Loucy (cell line): ENCODE measurements around the gene TNFRSF25.
"Not testable (repeated sequence)": the region's sequence is repeated elsewhere in the genome, so short reads cannot be mapped to it uniquely, and the experiment has no call there.

ENCODE experiments used
- H2AFZ ChIP-seq: fragments of 200-600 bp; sonication (generic); 2 replicates; pipeline ENCODE4 v1.6.0; 2016; ENCODE audit warnings: antibody characterized with exemption, mild to moderate bottlenecking, low read length, moderate library complexity
- H3F3A ChIP-seq: fragments of 200-600 bp; 2 replicates; pipeline ENCODE4 v1.6.0; 2016; ENCODE audit warnings: antibody characterized with exemption, low read depth, mild to moderate bottlenecking
- H3K27me3 ChIP-seq: fragments of 200-600 bp; sonication (generic); 2 replicates; pipeline ENCODE4 v1.6.1; 2014; ENCODE audit warnings: low read length, mild to moderate bottlenecking; ENCODE audit not compliant: insufficient read depth, poor library complexity, severe bottlenecking
- H3K36me3 ChIP-seq: fragments of 200-600 bp; sonication (generic); 2 replicates; pipeline ENCODE4 v1.6.1; 2016; ENCODE audit warnings: low read length; ENCODE audit not compliant: insufficient read depth
- H3K4me1 ChIP-seq: fragments of 200-600 bp; sonication (generic); 2 replicates; pipeline ENCODE4 v1.5.1; 2014; ENCODE audit warnings: low read length, mild to moderate bottlenecking; ENCODE audit not compliant: insufficient read depth, poor library complexity, severe bottlenecking
- H3K4me2 ChIP-seq: fragments of 200-600 bp; sonication (generic); 2 replicates; pipeline ENCODE4 v1.6.0; 2014; ENCODE audit warnings: antibody characterized with exemption, low read length, low read depth, mild to moderate bottlenecking; ENCODE audit not compliant: poor library complexity, severe bottlenecking
- H3K4me3 ChIP-seq: fragments of 200-600 bp; sonication (generic); 2 replicates; pipeline ENCODE4 v1.5.1; 2014; ENCODE audit warnings: low read length, mild to moderate bottlenecking, mixed read lengths; ENCODE audit not compliant: poor library complexity, severe bottlenecking
- H3K79me2 ChIP-seq: fragments of 200-600 bp; sonication (generic); 2 replicates; pipeline ENCODE4 v1.6.1; 2014; ENCODE audit warnings: low read length; ENCODE audit not compliant: insufficient read depth
- H3K9ac ChIP-seq: fragments of 200-600 bp; sonication (generic); 2 replicates; pipeline ENCODE4 v1.6.0; 2014; ENCODE audit warnings: mild to moderate bottlenecking, low read depth, low read length, moderate library complexity; ENCODE audit not compliant: poor library complexity, severe bottlenecking
- H3K9me2 ChIP-seq: fragments of 200-600 bp; sonication (generic); replicated peaks from 2 replicates; pipeline ENCODE4 v1.6.1; 2016; ENCODE audit warnings: low read depth, low read length, mixed read lengths
- H3K9me3 ChIP-seq: fragments of 200-600 bp; sonication (generic); 2 replicates; pipeline ENCODE4 v1.6.1; 2014; ENCODE audit warnings: mild to moderate bottlenecking, antibody characterized with exemption, low read length, low read depth; ENCODE audit not compliant: insufficient read depth
- H4K20me1 ChIP-seq: fragments of 200-600 bp; sonication (generic); 2 replicates; pipeline ENCODE4 v1.6.0; 2014; ENCODE audit warnings: antibody characterized with exemption, low read length, mild to moderate bottlenecking; ENCODE audit not compliant: insufficient read depth, poor library complexity, severe bottlenecking
- CTCF ChIP-seq: fragments of 200-600 bp; sonication (generic); conservative IDR thresholded peaks from 2 replicates; pipeline ENCODE4 v1.5.1; 2014; ENCODE audit warnings: mild to moderate bottlenecking, antibody characterized with exemption, low read length
- EZH2phosphoT487 ChIP-seq: fragments of 200-600 bp; IDR thresholded peaks from 2 replicates; pipeline ENCODE4 v1.6.1; 2018; ENCODE audit warnings: antibody characterized with exemption, mild to moderate bottlenecking, moderate library complexity, borderline replicate concordance

Gene TNFRSF25

DNA sequence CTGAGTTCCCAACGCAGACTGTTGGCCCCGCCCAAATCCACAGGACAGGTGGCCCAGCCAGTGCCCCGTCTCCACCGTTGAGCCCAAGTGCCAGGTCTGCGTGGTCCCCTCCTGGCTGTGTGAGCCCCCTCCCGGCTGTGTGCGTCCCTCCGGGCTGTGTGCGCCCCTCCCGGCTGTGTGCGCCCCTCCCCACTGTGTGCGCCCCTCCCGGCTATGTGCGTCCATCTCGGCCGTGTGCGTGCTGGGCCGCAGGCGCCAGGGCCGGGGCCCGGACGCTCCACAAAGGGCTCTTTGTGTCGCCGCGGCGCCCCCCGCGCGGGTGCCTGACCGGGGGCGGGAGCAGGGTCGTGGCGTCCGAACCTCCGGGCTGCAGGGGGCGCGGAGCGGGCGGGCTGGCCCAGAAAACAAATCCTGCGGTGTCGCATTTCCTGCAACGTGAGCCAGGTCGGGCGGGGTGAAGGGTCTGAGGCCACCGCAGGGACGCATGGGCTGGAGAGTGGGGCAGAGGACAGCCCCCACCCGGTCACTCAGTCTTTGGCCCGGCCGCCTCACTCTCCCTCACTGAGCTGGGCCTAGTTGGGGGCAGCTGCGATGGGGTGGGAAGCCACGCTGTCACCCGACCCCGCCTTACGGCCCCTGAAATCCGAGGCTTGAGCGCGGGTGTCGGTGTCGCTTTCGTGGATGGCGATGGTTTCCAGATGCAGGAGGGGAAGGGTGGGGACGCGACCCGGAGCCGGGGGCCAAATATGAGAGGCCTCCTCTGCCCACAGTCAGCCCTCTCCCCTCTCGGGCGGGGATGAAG, 18.8 kb downstream of the TNFRSF25 start:
- peak overlapping the region; percentile 72 for H3K4me3 ChIP-seq
- H3F3A ChIP-seq = no peaks in the 10 kb centered on the region
- H3K9me3 ChIP-seq = no peaks in the 10 kb centered on the region
- H3K9me2 ChIP-seq = no peaks in the 10 kb centered on the region
- H3K4me2 ChIP-seq = peak overlapping the region; percentile 68
- no peak for TF ChIP-seq CTCF
- TF ChIP-seq EZH2phosphoT487 = no peak
- no peaks in the 10 kb centered on the region for H3K27me3 ChIP-seq
- no peaks in the 10 kb centered on the region for H4K20me1 ChIP-seq
- peak overlapping the region; percentile 83 for H2AFZ ChIP-seq
- H3K79me2 ChIP-seq = no peaks in the 10 kb centered on the region
- no peaks in the 10 kb centered on the region for H3K36me3 ChIP-seq
- peak overlapping the region; percentile 62 for H3K9ac ChIP-seq
- no peaks in the 10 kb centered on the region for H3K4me1 ChIP-seq

GRCh38 chr1:6446665-6447015, 19.3 kb downstream of the TNFRSF25 start:
- Histone ChIP-seq H4K20me1 (no peaks in the 10 kb centered on the region), H3K4me3 (peak overlapping the region; percentile 72), H3K36me3 (no peaks in the 10 kb centered on the region), H3K4me1 (no peaks in the 10 kb centered on the region), H3K4me2 (peak overlapping the region; percentile 68), H3K27me3 (no peaks in the 10 kb centered on the region), H3F3A (no peaks in the 10 kb centered on the region), H2AFZ (peak overlapping the region; percentile 83), H3K9me3 (no peaks in the 10 kb centered on the region), H3K79me2 (no peaks in the 10 kb centered on the region), H3K9ac (peak overlapping the region; percentile 62), H3K9me2 (no peaks in the 10 kb centered on the region)
- TF ChIP-seq EZH2phosphoT487 (no peak), CTCF (no peak)

DNA sequence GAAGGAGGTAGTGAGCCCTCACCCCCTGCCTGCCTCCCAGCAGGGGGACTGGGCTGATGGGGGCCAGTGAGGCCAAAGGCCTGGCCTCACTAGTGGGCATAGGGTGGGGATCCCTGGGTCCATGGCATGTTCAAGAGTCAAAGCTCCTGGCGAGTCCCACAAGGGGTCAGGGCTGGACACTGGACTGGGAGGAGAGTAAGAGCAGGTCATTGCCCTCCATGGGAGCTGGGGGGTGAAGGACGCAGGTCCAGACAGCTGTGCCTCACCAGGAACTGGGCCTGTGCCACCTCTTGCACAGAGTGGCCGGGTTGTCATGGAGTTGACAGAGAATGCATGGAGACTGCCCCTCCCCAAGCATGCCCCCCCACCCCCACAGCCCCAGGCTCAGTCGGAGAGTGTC, 20.0 kb downstream of the TNFRSF25 start:
- not testable (repeated sequence) for H3K9me2 ChIP-seq, H3K36me3 ChIP-seq, H3K27me3 ChIP-seq, H3K79me2 ChIP-seq, H3K4me3 ChIP-seq, H3K9me3 ChIP-seq, H3K4me2 ChIP-seq, H2AFZ ChIP-seq, H4K20me1 ChIP-seq, H3K4me1 ChIP-seq, H3K9ac ChIP-seq, H3F3A ChIP-seq
